ENCODE results near the gene TLE6. TPM values are rescaled to one million over a fixed set of nuclear protein-coding genes. Genes with fewer than 3 reads are reported as not detected.
"Not testable (repeated sequence)": the region's sequence is repeated elsewhere in the genome, so short reads cannot be mapped to it uniquely, and the experiment has no call there.

The TLE6 gene
- total RNA-seq (2021; fragmentation: NEBNext Ultra II Directional; extraction: Animal tissue kit (Norgen Biotek cat#: 25700)), result 1 to 10 TPM in 5 of 6 experiments, under 1 TPM in 1; 0.82 to 3.0 (median 1.2) TPM
- long read RNA-seq, partial matches to known transcripts, result 2 of 2 reads
- long read RNA-seq, other reads (novel, unspliced or antisense), result 0 of 2 reads

- peaks cover 14% of the 10 kb centered on the region for H3K27me3 Mint-ChIP-seq (ENCODE audit: insufficient read depth)
- H3K4me1 Mint-ChIP-seq (ENCODE audit: low read depth), result peaks cover 22% of the 10 kb centered on the region
- no peaks in the 10 kb centered on the region for H3K36me3 Mint-ChIP-seq (ENCODE audit: low read depth)
- no peak within 1 kb of the TSS; the same call in 1 of the 2 replicates for H3K27ac Mint-ChIP-seq
- H3K4me3 Mint-ChIP-seq, result peak within 1 kb of the TSS; percentile 92
- TF ChIP-seq CTCF (IDR thresholded peaks at IDR 0.05), result no peak
- DNase-seq, result peak; percentile 89
- H3K9me3 Mint-ChIP-seq, result no peaks in the 10 kb centered on the region
Observed at GRCh38 chr19:2977001-2977745, at the start of gene TLE6. TLE6 (plus strand) TSS chr19:2977564; CDS start chr19:2978234, 670 bp downstream.

GRCh38 chr19:2933490-2933910, 43.9 kb upstream of the TLE6 start:
- no peak for DNase-seq
- no peaks in the 10 kb centered on the region; the same call in 1 of the 2 replicates for H3K27me3 Mint-ChIP-seq (ENCODE audit: insufficient read depth)
- no peak for TF ChIP-seq CTCF (IDR thresholded peaks at IDR 0.05)
- no peak overlapping the region for H3K4me3 Mint-ChIP-seq
- H3K36me3 Mint-ChIP-seq (ENCODE audit: low read depth), result peaks cover 68% of the 10 kb centered on the region
- peaks cover 70% of the 10 kb centered on the region for H3K9me3 Mint-ChIP-seq
- H3K4me1 Mint-ChIP-seq (ENCODE audit: low read depth), result no peaks in the 10 kb centered on the region
- H3K27ac Mint-ChIP-seq, result no peak overlapping the region

- H3K27ac Mint-ChIP-seq; H3K4me3 Mint-ChIP-seq; H3K4me1 Mint-ChIP-seq (ENCODE audit: low read depth); DNase-seq; H3K27me3 Mint-ChIP-seq (ENCODE audit: insufficient read depth): not testable (repeated sequence)
- H3K9me3 Mint-ChIP-seq, result peaks cover 59% of the 10 kb centered on the region
- H3K36me3 Mint-ChIP-seq (ENCODE audit: low read depth), result peaks cover 69% of the 10 kb centered on the region
Observed at GRCh38 chr19:2935863-2936262, 41.5 kb upstream of the TLE6 start.

GRCh38 chr19:2942928-2943640, 34.3 kb upstream of the TLE6 start:
- Mint-ChIP-seq H3K4me3 (0 out of 2 replicates have a peak overlapping the region, but pooled peaks have one; percentile 7), H3K9me3 (no peaks in the 10 kb centered on the region), H3K27me3 (ENCODE audit: insufficient read depth) (peaks cover 5% of the 10 kb centered on the region), H3K27ac (no peak overlapping the region), H3K4me1 (ENCODE audit: low read depth) (no peaks in the 10 kb centered on the region), H3K36me3 (ENCODE audit: low read depth) (peaks cover 17% of the 10 kb centered on the region)
- no peak for DNase-seq
- no peak for TF ChIP-seq CTCF (IDR thresholded peaks at IDR 0.05)

- no peak for TF ChIP-seq CTCF (IDR thresholded peaks at IDR 0.05)
- peak overlapping the region; percentile 95 for H3K4me3 Mint-ChIP-seq
- H3K4me1 Mint-ChIP-seq (ENCODE audit: low read depth), result peaks cover 7% of the 10 kb centered on the region
- peaks cover 10% of the 10 kb centered on the region for H3K36me3 Mint-ChIP-seq (ENCODE audit: low read depth)
- peaks cover 4% of the 10 kb centered on the region for H3K27me3 Mint-ChIP-seq (ENCODE audit: insufficient read depth)
- no peak for DNase-seq
- no peaks in the 10 kb centered on the region for H3K9me3 Mint-ChIP-seq
- H3K27ac Mint-ChIP-seq, result peak overlapping the region; percentile 56; the same call in 1 of the 2 replicates
Observed at GRCh38 chr19:2944403-2944774, 33.0 kb upstream of the TLE6 start.
